Measurements from ENCODE around the gene MTMR2. TPM values are rescaled to one million over a fixed set of nuclear protein-coding genes. Genes with fewer than 3 reads are reported as not detected.
A peak's percentile ranks its signal among the peaks of the same experiment; 100 is the strongest.

The MTMR2 gene
- total and polyA plus RNA-seq, 4 donors = 11.6 to 53.7 (median 24.4) TPM

GRCh38 chr11:95922536-95923438 lies 1.1 kb downstream of the MTMR2 start:
- Histone ChIP-seq H3K27me3 (ENCODE audit: control insufficient read depth in 3 of 3, insufficient read depth in 3 of 3, low read length in 2 of 3) (no peaks in the 10 kb centered on the region), H3K9ac (ENCODE audit: insufficient read depth in 1 of 2, low read length in 2 of 2) (peak overlapping the region; percentile 97 to 98), H3K36me3 (ENCODE audit: control insufficient read depth in 4 of 4, insufficient read depth in 4 of 4, low read length in 4 of 4) (no peaks in the 10 kb centered on the region), H3K9me3 (ENCODE audit: control insufficient read depth in 4 of 4, insufficient read depth in 3 of 4, low read length in 3 of 4) (no peaks in the 10 kb centered on the region), H3K4me3 (peak overlapping the region; percentile 79), H3K27ac (ENCODE audit: low read depth in 1 of 2, low read length in 1 of 2) (peak overlapping the region in 1 of 2 donors; percentile 88), H3K4me1 (ENCODE audit: control insufficient read depth in 5 of 5, insufficient read depth in 5 of 5, low read length in 5 of 5) (peaks cover 0 to 31% (median 6%) of the 10 kb centered on the region in 5 donors)
- ATAC-seq (ENCODE audit: insufficient read depth, low FRiP score) = no peak
- DNase-seq = peak in 2 of 3 donors; percentile 54 to 69
- WGBS, 2 donors = 30 to 41% methylated on average over 9 of the region's 9 CpGs
- no peak for TF ChIP-seq CTCF (IDR thresholded peaks at IDR 0.05; ENCODE audit: control extremely low read depth, extremely low read depth)

- ATAC-seq (ENCODE audit: insufficient read depth, low FRiP score) (no peak), DNase-seq (peak in 2 of 3 donors; percentile 31 to 33)
- Histone ChIP-seq H3K36me3 (ENCODE audit: control insufficient read depth in 4 of 4, insufficient read depth in 4 of 4, low read length in 4 of 4) (no peaks in the 10 kb centered on the region), H3K4me3 (no peak overlapping the region), H3K27ac (ENCODE audit: low read depth in 1 of 2, low read length in 1 of 2) (no peak overlapping the region), H3K4me1 (ENCODE audit: control insufficient read depth in 5 of 5, insufficient read depth in 5 of 5, low read length in 5 of 5) (peaks cover 0 to 37% (median 10%) of the 10 kb centered on the region in 5 donors), H3K9ac (ENCODE audit: insufficient read depth in 1 of 2, low read length in 2 of 2) (peak overlapping the region in 1 of 2 donors; percentile 57), H3K27me3 (ENCODE audit: control insufficient read depth in 3 of 3, insufficient read depth in 3 of 3, low read length in 2 of 3) (no peaks in the 10 kb centered on the region), H3K9me3 (ENCODE audit: control insufficient read depth in 4 of 4, insufficient read depth in 3 of 4, low read length in 3 of 4) (no peaks in the 10 kb centered on the region)
- 58 to 61% methylated on average over 2 of the region's 2 CpGs for WGBS, 2 donors
- no peak for TF ChIP-seq CTCF (IDR thresholded peaks at IDR 0.05; ENCODE audit: control extremely low read depth, extremely low read depth)
These were observed 1.8 kb downstream of the MTMR2 start for GRCh38 chr11:95922099-95922498.

GRCh38 chr11:95920460-95921105 lies 3.3 kb downstream of the MTMR2 start:
- Histone ChIP-seq H3K27me3 (ENCODE audit: control insufficient read depth in 3 of 3, insufficient read depth in 3 of 3, low read length in 2 of 3) (no peaks in the 10 kb centered on the region), H3K36me3 (ENCODE audit: control insufficient read depth in 4 of 4, insufficient read depth in 4 of 4, low read length in 4 of 4) (no peaks in the 10 kb centered on the region), H3K27ac (ENCODE audit: low read depth in 1 of 2, low read length in 1 of 2) (no peak overlapping the region), H3K9ac (ENCODE audit: insufficient read depth in 1 of 2, low read length in 2 of 2) (no peak overlapping the region), H3K9me3 (ENCODE audit: control insufficient read depth in 4 of 4, insufficient read depth in 3 of 4, low read length in 3 of 4) (no peaks in the 10 kb centered on the region), H3K4me3 (no peak overlapping the region), H3K4me1 (ENCODE audit: control insufficient read depth in 5 of 5, insufficient read depth in 5 of 5, low read length in 5 of 5) (peaks cover 0 to 43% (median 10%) of the 10 kb centered on the region in 5 donors)
- no peak for TF ChIP-seq CTCF (IDR thresholded peaks at IDR 0.05; ENCODE audit: control extremely low read depth, extremely low read depth)
- no peak for ATAC-seq (ENCODE audit: insufficient read depth, low FRiP score)
- WGBS, 2 donors = 92 to 94% methylated on average over 3 of the region's 3 CpGs
- no peak for DNase-seq
